Liver (tissue), 9 donors: ENCODE results near the gene CNKSR3. TPM values are rescaled to one million over a fixed set of nuclear protein-coding genes. Genes with fewer than 3 reads are reported as not detected.

Experiments used
- DNase-seq: peaks from one replicate; pipeline ENCODE4 v3.0.0-alpha.2; 2017; ENCODE audit warnings: low spot score
- H3K27ac ChIP-seq, 2 donors: one replicate each; pipeline ENCODE4 v1.7.0; 2013; ENCODE audit warnings: inconsistent platforms in 2 of 2, low read length in 2 of 2, control low read depth in 1 of 2, low read depth in 1 of 2, mild to moderate bottlenecking in 1 of 2
- H3K27me3 ChIP-seq, 4 donors: one replicate each; pipeline versions ENCODE4 v1.6.1 to v1.7.0; 2013; ENCODE audit warnings: low read length in 3 of 4, inconsistent platforms in 1 of 4, mild to moderate bottlenecking in 1 of 4, moderate library complexity in 1 of 4; ENCODE audit not compliant: control insufficient read depth in 4 of 4, insufficient read depth in 4 of 4
- H3K36me3 ChIP-seq, 4 donors: one replicate each; pipeline versions ENCODE4 v1.6.1 to v1.7.0; 2013; ENCODE audit warnings: low read length in 3 of 4, mild to moderate bottlenecking in 3 of 4, low read depth in 1 of 4, moderate library complexity in 1 of 4; ENCODE audit not compliant: control insufficient read depth in 4 of 4, insufficient read depth in 3 of 4
- H3K4me1 ChIP-seq, 4 donors: one replicate each; pipeline versions ENCODE4 v1.6.1 to v1.7.0; 2013; ENCODE audit warnings: low read length in 3 of 4, mild to moderate bottlenecking in 3 of 4, moderate library complexity in 1 of 4; ENCODE audit not compliant: control insufficient read depth in 4 of 4, insufficient read depth in 4 of 4
- H3K4me3 ChIP-seq, 3 donors: one replicate each; pipeline versions ENCODE4 v1.6.1 to v1.7.0; 2013; ENCODE audit warnings: low read length in 3 of 3, control low read depth in 1 of 3, low read depth in 1 of 3, mild to moderate bottlenecking in 1 of 3
- H3K9ac ChIP-seq, 2 donors: one replicate each; pipeline ENCODE4 v1.7.0; 2013; ENCODE audit warnings: low read length in 2 of 2, mild to moderate bottlenecking in 2 of 2, moderate library complexity in 2 of 2, control low read depth in 1 of 2, low read depth in 1 of 2
- H3K9me3 ChIP-seq, 4 donors: one replicate each; pipeline versions ENCODE4 v1.6.1 to v1.7.0; 2013; ENCODE audit warnings: low read length in 3 of 4; ENCODE audit not compliant: control insufficient read depth in 4 of 4
- ATF3 ChIP-seq: IDR thresholded peaks from 2 replicates; pipeline ENCODE4 v1.6.1; 2016; ENCODE audit warnings: antibody characterized with exemption
- EGR1 ChIP-seq, 2 donors: IDR thresholded peaks; 2 replicates each; pipeline ENCODE4 v1.6.1; 2016 to 2018; ENCODE audit warnings: antibody characterized with exemption in 2 of 2, low read depth in 2 of 2
- FOXA1 ChIP-seq: IDR thresholded peaks from 2 replicates; pipeline ENCODE4 v1.6.1; 2016; ENCODE audit warnings: antibody characterized with exemption
- FOXA2 ChIP-seq: IDR thresholded peaks from 2 replicates; pipeline ENCODE4 v1.6.1; 2016; ENCODE audit warnings: antibody characterized with exemption
- GABPA ChIP-seq, 2 donors: IDR thresholded peaks in 1 of 2; conservative IDR thresholded peaks in 1 of 2; 2 replicates each; pipeline ENCODE4 v1.6.1; 2016; ENCODE audit warnings: antibody characterized with exemption in 2 of 2, mild to moderate bottlenecking in 1 of 2, moderate library complexity in 1 of 2
- HNF4A ChIP-seq, 2 donors: conservative IDR thresholded peaks; 2 replicates each; pipeline ENCODE4 v1.6.1; 2016; ENCODE audit warnings: antibody characterized with exemption in 2 of 2, mild to moderate bottlenecking in 2 of 2
- HNF4G ChIP-seq: IDR thresholded peaks from 2 replicates; pipeline ENCODE4 v1.6.1; 2016; ENCODE audit warnings: antibody characterized with exemption
- JUND ChIP-seq, 2 donors: IDR thresholded peaks; 2 replicates each; pipeline ENCODE4 v1.6.1; 2016; ENCODE audit warnings: antibody characterized with exemption in 2 of 2
- MAX ChIP-seq: IDR thresholded peaks from 2 replicates; pipeline ENCODE4 v1.6.1; 2016; ENCODE audit warnings: antibody characterized with exemption
- RAD21 ChIP-seq, 2 donors: IDR thresholded peaks; 2 replicates each; pipeline ENCODE4 v1.6.1; 2016; ENCODE audit warnings: antibody characterized with exemption in 2 of 2, mild to moderate bottlenecking in 2 of 2
- REST ChIP-seq: IDR thresholded peaks from 2 replicates; pipeline ENCODE4 v1.6.1; 2016; ENCODE audit warnings: antibody characterized with exemption, mild to moderate bottlenecking
- RXRA ChIP-seq, 2 donors: IDR thresholded peaks; 2 replicates each; pipeline ENCODE4 v1.6.1; 2017 to 2018; ENCODE audit warnings: antibody characterized with exemption in 2 of 2, mild to moderate bottlenecking in 1 of 2
- SP1 ChIP-seq: IDR thresholded peaks from 2 replicates; pipeline ENCODE4 v1.6.1; 2018; ENCODE audit warnings: antibody characterized with exemption, mild to moderate bottlenecking
- TAF1 ChIP-seq: conservative IDR thresholded peaks from 2 replicates; pipeline ENCODE4 v1.6.1; 2016; ENCODE audit warnings: antibody characterized with exemption, mild to moderate bottlenecking
- YY1 ChIP-seq: IDR thresholded peaks from 2 replicates; pipeline ENCODE4 v1.6.1; 2016; ENCODE audit warnings: antibody characterized with exemption, mild to moderate bottlenecking
- ZBTB33 ChIP-seq: IDR thresholded peaks from 2 replicates; pipeline ENCODE4 v1.6.1; 2016; ENCODE audit warnings: antibody characterized with exemption
- whole genome bisulfite sequencing: extraction: QIAGEN DNeasy Blood & Tissue Kit; methylation state at CpG from one replicate; pipeline ENCODE4 v1.1.7; 2013; 5-methylcytosine and 5-hydroxymethylcytosine counted together
- polyA plus RNA-seq, 2 donors: library from polyadenylated mRNA; stranded (reverse) in 1 of 2; unstranded in 1 of 2; fragments of 200-250 nt in 1 of 2; fragments of >200 nt in 1 of 2; fragmentation: Nextera tagmentation in 1 of 2; extraction: Ambion mirVana in 1 of 2; gene quantifications; one replicate each; pipeline versions ENCODE4 v1.2.1 to v1.2.3, GENCODE V29; 2013 to 2015
- total RNA-seq, 2 donors: library from RNA; depleted of rRNA; stranded (reverse); fragments of >200 nt; gene quantifications; one replicate each; pipeline ENCODE4 v1.2.3, GENCODE V29; 2014
- donor health status: healthy.
- donor health status: healthy.
- donor health status: healthy.
- donor health status: healthy.
- donor health status: healthy.

The CNKSR3 gene
- total and polyA plus RNA-seq, 4 donors, result 6.4 to 22.7 (median 15.0) TPM

- TF ChIP-seq ATF3 (no peak), SP1 (no peak), RXRA (IDR thresholded peaks at IDR 0.05) (no peak), HNF4G (no peak), FOXA1 (no peak)
Observed at GRCh38 chr6:154363821-154364220, 146.7 kb downstream of the CNKSR3 start (continued).

- Histone ChIP-seq H3K4me1 (no peaks in the 10 kb centered on the region), H3K36me3 (no peaks in the 10 kb centered on the region), H3K27ac (no peak overlapping the region), H3K27me3 (no peaks in the 10 kb centered on the region), H3K9ac (no peak overlapping the region), H3K9me3 (no peaks in the 10 kb centered on the region), H3K4me3 (no peak overlapping the region)
- DNase-seq, result no peak
- WGBS, result 95% methylated on average over 5 of the region's 5 CpGs
- TF ChIP-seq EGR1 (IDR thresholded peaks at IDR 0.05; ENCODE audit: low read depth in 2 of 2) (no peak), RAD21 (IDR thresholded peaks at IDR 0.05) (no peak), FOXA2 (no peak), MAX (no peak), HNF4A (conservative IDR thresholded peaks at IDR 0.05) (no peak), REST (no peak), YY1 (no peak), TAF1 (no peak), RXRA (IDR thresholded peaks at IDR 0.05) (no peak), FOXA1 (no peak), GABPA (IDR thresholded peaks at IDR 0.05 in 1 of 2, conservative IDR thresholded peaks at IDR 0.05 in 1 of 2) (no peak), SP1 (no peak), HNF4G (no peak), ATF3 (no peak)
Observed at GRCh38 chr6:154361476-154361875, 149.0 kb downstream of the CNKSR3 start.

- WGBS, result 96% methylated on average over 3 of the region's 3 CpGs
- H3K9me3 ChIP-seq, result no peaks in the 10 kb centered on the region
- no peak for DNase-seq
- H3K36me3 ChIP-seq, result no peaks in the 10 kb centered on the region
- no peak for TF ChIP-seq JUND (IDR thresholded peaks at IDR 0.05)
- no peak for TF ChIP-seq ATF3
- TF ChIP-seq FOXA2, result no peak
- TF ChIP-seq EGR1 (IDR thresholded peaks at IDR 0.05; ENCODE audit: low read depth in 2 of 2), result no peak
- TF ChIP-seq HNF4G, result no peak
- no peak for TF ChIP-seq ZBTB33
- no peak for TF ChIP-seq RXRA (IDR thresholded peaks at IDR 0.05)
- no peak for TF ChIP-seq MAX
- no peak for TF ChIP-seq REST
- TF ChIP-seq SP1, result no peak
- H3K27me3 ChIP-seq, result no peaks in the 10 kb centered on the region
- no peak overlapping the region for H3K4me3 ChIP-seq
- no peak overlapping the region for H3K9ac ChIP-seq
- H3K4me1 ChIP-seq, result no peaks in the 10 kb centered on the region
- no peak overlapping the region for H3K27ac ChIP-seq
Observed at GRCh38 chr6:154360476-154360875, 150.0 kb downstream of the CNKSR3 start.
